NCI-H2029 treated with DMSO at 0.1 percent for 48 hours (cell line): ENCODE results near the gene NFASC.

Source experiments
- DNase-seq: peaks from one replicate; lab custom pipeline; 2025; lab: John Stamatoyannopoulos, UW

NFASC gene

GRCh38 chr1:204889681-204890383, 19.2 kb downstream of the NFASC start:
- no peak for DNase-seq

- no peak for DNase-seq
Observed at GRCh38 chr1:204891860-204892259, 21.2 kb downstream of the NFASC start.

GRCh38 chr1:204894031-204894430, 23.4 kb downstream of the NFASC start:
- no peak for DNase-seq

GRCh38 chr1:204894606-204895005, 23.9 kb downstream of the NFASC start:
- DNase-seq, result no peak

- DNase-seq, result no peak
Observed at GRCh38 chr1:204896023-204896422, 25.4 kb downstream of the NFASC start.

- no peak for DNase-seq
Observed at GRCh38 chr1:204896787-204897469, 26.3 kb downstream of the NFASC start.

- DNase-seq, result no peak
Observed at GRCh38 chr1:204900721-204901120, 30.1 kb downstream of the NFASC start.

GRCh38 chr1:204902671-204903070, 32.0 kb downstream of the NFASC start:
- DNase-seq, result peak; percentile 7

- DNase-seq, result no peak
Observed at GRCh38 chr1:204904228-204904810, 33.7 kb downstream of the NFASC start.

GRCh38 chr1:204909109-204909508, 38.4 kb downstream of the NFASC start:
- DNase-seq, result no peak

GRCh38 chr1:204915861-204916495, 45.3 kb downstream of the NFASC start:
- DNase-seq, result peak; percentile 19

GRCh38 chr1:204917802-204918201, 47.1 kb downstream of the NFASC start:
- DNase-seq, result no peak

GRCh38 chr1:204920511-204920910, 49.8 kb downstream of the NFASC start:
- DNase-seq, result no peak

- no peak for DNase-seq
Observed at GRCh38 chr1:204920967-204921366, 50.3 kb downstream of the NFASC start.

- DNase-seq, result no peak
Observed at GRCh38 chr1:204921855-204922516, 51.3 kb downstream of the NFASC start.

- no peak for DNase-seq
Observed at GRCh38 chr1:204923201-204923600, 52.5 kb downstream of the NFASC start.

GRCh38 chr1:204923626-204924012, 53.0 kb downstream of the NFASC start:
- DNase-seq, result no peak

GRCh38 chr1:204924013-204924759, 53.5 kb downstream of the NFASC start:
- DNase-seq, result no peak

- DNase-seq, result no peak
Observed at GRCh38 chr1:204925701-204926100, 55.0 kb downstream of the NFASC start.

GRCh38 chr1:204927673-204928641, 57.3 kb downstream of the NFASC start:
- no peak for DNase-seq
